ENCODE measurements around the gene PROZ.

The PROZ gene

DNA sequence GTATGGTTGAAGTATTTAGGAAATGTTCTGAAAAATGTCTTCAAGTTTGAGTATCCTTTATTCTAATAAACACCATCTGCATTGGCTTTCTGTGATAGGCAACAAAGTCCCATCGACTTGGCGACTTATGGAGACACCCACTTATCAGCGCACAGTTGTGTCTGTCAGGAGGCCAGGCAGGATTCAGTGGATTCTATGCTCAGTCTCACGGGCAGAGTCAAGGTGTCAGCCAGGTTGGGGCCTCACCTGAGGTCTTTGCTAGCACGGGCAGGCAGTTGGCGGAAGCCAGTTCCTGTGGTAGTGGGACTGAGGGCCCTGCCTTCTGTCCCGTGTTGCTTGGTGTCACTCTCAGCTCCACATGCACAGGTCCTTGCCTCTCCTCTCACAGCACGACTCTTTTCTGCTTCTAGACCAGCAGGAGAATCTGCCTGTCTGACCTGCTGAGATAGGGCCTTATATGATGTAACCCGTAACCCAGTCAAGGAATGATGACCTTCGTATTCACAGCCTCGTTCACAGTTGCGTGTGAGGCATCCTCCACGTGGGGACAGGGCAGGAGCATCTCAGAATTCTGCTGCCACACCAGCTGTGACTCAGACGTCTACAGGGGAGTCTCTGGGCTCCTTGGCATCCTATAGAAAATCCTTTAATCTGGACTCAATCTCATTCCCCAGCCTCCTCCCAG is 61.0 kb downstream of the PROZ start:
- TF ChIP-seq, protein P1, sequence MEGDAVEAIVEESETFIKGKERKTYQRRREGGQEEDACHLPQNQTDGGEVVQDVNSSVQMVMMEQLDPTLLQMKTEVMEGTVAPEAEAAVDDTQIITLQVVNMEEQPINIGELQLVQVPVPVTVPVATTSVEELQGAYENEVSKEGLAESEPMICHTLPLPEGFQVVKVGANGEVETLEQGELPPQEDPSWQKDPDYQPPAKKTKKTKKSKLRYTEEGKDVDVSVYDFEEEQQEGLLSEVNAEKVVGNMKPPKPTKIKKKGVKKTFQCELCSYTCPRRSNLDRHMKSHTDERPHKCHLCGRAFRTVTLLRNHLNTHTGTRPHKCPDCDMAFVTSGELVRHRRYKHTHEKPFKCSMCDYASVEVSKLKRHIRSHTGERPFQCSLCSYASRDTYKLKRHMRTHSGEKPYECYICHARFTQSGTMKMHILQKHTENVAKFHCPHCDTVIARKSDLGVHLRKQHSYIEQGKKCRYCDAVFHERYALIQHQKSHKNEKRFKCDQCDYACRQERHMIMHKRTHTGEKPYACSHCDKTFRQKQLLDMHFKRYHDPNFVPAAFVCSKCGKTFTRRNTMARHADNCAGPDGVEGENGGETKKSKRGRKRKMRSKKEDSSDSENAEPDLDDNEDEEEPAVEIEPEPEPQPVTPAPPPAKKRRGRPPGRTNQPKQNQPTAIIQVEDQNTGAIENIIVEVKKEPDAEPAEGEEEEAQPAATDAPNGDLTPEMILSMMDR (IDR thresholded peaks at IDR 0.05; ENCODE audit: borderline replicate concordance, insufficient read depth, low read depth, low read length): no peak
- no peak overlapping the region for H3K4me3 ChIP-seq (ENCODE audit: low read depth, low read length)

DNA sequence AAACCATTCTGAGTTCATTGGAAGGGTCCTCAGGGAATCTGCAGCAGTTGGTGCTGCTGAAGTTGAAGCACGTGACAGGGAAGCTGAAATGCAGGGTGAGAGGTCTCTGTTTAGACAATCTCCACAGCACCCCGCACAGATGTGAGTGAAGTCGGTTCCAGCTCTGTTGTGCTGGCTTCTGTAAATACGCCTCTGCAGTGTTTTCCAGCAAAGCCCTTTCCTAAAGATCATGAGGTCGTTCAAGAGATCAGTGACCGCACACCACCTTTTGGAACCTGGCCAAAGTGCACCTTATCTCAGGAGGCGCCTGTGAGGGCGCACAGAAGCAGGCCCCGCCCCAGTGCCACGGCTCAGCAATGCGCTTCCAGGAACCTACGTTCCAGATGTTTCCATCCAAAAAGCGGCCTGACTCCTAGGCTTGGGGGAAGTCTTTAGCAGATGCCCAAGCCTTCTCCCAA is 61.7 kb downstream of the PROZ start:
- no peak overlapping the region for H3K4me3 ChIP-seq (ENCODE audit: low read depth, low read length)
- TF ChIP-seq, protein P1 (IDR thresholded peaks at IDR 0.05; ENCODE audit: borderline replicate concordance, insufficient read depth, low read depth, low read length): no peak

DNA sequence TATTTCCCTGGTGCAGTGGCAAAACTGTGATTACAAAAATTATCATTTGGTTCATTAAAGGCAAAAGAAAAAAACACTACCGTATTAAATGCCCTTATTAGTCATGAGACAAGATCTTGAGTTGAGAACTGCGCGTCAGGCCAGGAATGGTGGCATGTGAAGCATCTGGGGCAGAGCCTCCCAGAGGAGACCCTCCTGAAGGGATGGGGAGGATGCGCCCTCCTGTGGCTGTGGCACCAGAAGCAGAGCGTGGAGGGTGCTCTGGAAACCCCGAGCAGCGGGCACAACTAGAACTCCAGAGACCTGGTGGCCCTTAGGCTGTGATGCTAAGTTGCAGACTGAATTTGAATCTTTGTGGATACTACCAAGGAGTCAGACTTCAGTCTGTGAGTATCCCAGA is 62.4 kb downstream of the PROZ start:
- no peak overlapping the region for H3K4me3 ChIP-seq (ENCODE audit: low read depth, low read length)
- TF ChIP-seq, protein P1 (IDR thresholded peaks at IDR 0.05; ENCODE audit: borderline replicate concordance, insufficient read depth, low read depth, low read length): no peak

Measured in GM12875 (cell line).